Activated CD8-positive, alpha-beta memory T cell treated with anti-CD3 and anti-CD28 coated beads, Interleukin-2, amount 50 U/mL, for 1 hour (primary cell): Measurements from ENCODE around the gene NCS1.

Source experiments
- DNase-seq: peaks from one replicate; pipeline ENCODE4 v3.0.0-alpha.2; 2020; ENCODE audit errors: extremely low read depth

Gene NCS1

DNA sequence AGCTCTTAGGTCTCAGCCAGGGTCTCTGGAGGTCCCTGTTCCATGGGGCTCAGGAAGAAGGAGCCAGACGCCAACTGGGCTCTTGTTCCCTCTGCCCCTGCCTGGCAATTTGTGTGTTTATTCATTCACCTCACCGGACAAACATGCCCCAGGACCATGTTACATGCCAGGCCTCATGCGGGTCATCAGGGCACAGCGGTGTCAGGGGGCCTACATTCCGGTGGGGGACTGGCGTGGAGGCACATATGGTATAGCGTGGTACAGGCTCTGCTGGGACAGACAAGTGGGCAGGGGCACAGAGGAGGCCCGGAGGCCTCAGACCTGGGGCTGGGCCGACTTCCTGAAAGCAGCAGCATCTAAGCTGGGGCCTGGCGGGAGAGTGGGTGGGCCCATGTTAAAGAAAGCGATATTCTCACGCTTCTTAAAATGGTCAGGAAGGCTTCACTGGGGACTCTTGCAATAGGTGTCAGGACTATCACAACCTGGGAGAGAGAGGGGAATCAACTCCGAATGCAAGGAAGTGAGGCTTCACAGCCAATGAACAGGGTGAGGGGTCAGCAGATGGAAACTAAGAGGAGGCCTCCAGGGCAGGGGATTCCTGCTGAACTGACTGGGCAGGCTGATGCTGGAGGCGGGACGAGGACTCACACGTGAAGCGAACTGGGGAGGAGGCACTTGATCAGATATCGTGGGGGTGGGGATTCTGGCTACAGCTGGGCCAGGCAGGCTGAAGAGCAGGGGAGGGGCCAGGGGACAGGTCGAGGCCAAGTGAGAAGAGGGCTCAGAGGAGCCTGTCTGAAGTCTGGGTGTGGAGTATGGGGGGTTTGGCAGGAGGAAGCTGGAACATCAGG lies 41.9 kb downstream of the NCS1 start:
- DNase-seq = no peak

DNA sequence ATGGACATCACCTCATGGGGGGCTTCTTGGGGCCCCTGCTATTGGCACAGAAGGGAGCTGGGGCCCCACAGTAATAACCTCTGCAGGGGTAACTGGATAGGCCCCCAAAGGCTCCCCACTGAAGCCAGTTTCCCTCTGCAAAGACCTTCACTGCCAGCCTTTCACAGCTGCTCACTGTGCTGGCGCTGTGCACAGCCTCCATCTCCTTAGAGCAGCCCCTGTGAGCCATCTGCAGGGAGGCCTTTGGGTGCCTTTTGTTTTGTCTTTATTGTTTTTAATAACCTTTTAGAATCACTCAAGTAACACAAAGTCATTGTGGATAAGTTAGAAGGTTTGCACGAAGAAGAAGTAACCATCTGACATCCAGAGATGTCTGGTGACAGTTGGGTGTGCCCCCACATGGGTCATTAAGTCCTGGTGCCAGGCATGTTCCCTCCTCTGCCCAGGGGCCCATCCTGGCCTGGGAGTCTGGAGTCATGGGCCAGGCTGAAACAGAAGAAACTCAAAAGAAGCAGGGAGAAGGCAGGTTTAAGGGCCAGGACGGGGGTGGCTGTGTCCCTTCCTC lies 42.7 kb downstream of the NCS1 start:
- DNase-seq = no peak

- DNase-seq = no peak
Measured at GRCh38 chr9:130215341-130216119, 43.3 kb downstream of the NCS1 start.

- DNase-seq = no peak
Measured at GRCh38 chr9:130217838-130218237, 45.6 kb downstream of the NCS1 start.

DNA sequence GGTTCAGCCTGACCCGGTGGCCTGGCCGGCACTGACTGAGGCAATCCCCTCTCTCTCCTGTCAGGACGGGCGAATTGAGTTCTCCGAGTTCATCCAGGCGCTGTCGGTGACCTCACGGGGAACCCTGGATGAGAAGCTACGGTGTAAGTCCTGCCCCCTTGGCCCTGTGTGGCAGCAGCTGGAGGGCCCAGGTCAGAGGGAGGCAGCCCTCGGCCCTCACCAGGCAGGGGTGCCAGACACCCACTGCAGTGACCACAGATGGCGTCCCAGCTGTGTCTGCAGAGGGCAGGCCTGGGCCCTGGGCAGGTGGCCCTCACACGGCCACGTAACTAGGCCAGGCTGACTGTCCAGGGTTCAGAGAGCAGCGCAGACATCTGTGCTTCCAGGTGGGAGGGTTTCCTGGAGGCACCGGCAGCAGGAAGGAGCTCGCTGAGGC lies 47.5 kb downstream of the NCS1 start:
- no peak for DNase-seq

DNA sequence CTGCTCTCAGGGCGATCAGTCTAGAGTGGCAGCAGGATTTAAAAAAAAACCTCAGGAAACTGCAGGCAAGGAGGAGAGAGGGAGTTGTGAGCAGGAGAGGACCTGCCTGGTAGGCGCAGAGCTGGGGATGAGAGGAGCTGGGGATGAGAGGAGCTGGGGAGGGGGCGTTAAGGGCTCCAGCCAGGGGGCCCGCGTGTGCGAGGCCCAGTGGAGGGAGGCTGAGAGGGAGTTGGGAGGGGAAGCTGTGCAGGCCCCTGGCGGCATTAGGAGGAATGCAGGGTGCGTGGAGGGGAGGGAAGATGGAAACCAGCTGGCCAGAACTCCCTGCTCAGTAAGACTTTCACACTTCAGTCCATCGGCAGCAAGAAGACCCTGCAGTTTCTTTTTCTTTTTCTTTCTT lies 48.1 kb downstream of the NCS1 start:
- DNase-seq = no peak

GRCh38 chr9:130222833-130223232 lies 50.6 kb downstream of the NCS1 start:
- DNase-seq = no peak

GRCh38 chr9:130225071-130225470 lies 52.9 kb downstream of the NCS1 start:
- DNase-seq = no peak

GRCh38 chr9:130225586-130225985 lies 53.4 kb downstream of the NCS1 start:
- DNase-seq = no peak

DNA sequence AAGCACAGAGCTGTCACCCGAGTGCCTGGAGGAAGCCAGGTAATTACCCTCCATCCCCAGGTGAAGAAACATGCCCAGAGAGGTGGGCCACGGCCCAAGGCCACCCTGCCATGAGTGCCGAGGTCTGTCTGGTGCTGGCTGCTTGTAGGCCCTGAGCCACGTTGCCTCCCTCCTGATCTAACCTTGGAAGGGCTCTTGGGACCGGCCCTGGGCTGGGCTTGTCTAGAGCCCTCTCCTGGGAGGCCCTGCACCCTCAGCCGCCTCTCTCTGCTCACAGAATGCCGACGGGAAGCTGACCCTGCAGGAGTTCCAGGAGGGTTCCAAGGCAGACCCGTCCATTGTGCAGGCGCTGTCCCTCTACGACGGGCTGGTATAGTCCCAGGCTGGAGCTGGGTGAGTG lies 53.9 kb downstream of the NCS1 start:
- DNase-seq = no peak

DNA sequence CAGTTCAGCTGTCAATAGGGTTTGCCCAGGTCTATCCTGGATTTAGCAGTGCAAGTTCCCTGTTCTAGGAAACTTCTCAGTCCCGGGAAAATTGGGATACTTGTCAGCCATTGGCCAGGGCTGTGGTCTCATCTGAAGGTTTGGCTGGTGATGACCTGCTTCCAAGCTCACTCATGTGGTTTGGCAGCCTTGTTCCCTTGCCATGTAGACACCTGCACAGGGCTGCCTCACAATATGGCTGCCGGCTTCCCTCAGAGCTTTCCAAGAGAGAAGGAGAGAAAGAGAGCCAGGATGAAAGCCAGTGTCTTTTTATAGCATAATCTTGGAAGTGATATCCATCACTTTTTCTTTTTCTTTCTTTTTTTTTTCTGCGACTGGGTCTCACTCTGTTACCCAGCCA lies 55.6 kb downstream of the NCS1 start:
- no peak for DNase-seq

DNA sequence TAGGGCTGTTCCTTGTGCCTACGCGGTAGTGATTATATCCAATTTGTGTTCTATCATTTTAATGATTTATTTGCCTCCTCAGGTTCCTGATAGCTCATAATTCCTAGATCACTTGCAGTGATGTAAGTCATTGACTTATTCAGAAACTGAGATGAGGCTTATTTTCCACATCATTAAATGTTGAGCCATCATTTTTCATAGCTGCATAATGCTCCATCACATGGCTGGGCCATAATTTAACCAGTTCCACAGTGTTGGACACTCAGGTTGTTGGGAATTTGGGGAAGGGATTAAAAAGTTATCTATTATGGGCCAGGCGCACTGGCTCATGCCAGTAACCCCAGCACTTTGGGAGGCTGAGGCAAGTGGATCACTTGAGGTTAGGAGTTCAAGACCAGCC lies 57.6 kb downstream of the NCS1 start:
- DNase-seq = no peak

DNA sequence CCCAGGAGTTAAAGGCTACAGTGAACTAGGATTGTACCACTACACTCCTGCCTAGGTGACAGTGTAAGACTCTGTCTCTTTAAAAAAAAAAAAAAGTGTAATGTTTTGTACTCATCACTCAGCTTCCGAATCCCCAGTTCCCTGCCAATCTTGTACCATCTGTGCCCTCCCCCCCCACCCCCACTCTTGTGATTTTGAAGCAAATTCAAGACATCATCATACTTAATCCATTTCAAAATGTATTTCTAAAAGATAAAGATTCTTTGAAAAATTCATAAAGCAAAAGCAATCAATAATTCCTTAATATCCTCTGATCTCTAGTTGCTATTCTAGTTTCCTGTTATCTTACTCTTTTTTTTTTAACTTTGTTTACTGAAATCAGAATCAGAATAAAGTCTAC lies 58.4 kb downstream of the NCS1 start:
- DNase-seq = no peak

GRCh38 chr9:130232899-130233586 lies 60.8 kb downstream of the NCS1 start:
- no peak for DNase-seq

- DNase-seq = no peak
Measured at GRCh38 chr9:130233587-130233945, 61.4 kb downstream of the NCS1 start.

DNA sequence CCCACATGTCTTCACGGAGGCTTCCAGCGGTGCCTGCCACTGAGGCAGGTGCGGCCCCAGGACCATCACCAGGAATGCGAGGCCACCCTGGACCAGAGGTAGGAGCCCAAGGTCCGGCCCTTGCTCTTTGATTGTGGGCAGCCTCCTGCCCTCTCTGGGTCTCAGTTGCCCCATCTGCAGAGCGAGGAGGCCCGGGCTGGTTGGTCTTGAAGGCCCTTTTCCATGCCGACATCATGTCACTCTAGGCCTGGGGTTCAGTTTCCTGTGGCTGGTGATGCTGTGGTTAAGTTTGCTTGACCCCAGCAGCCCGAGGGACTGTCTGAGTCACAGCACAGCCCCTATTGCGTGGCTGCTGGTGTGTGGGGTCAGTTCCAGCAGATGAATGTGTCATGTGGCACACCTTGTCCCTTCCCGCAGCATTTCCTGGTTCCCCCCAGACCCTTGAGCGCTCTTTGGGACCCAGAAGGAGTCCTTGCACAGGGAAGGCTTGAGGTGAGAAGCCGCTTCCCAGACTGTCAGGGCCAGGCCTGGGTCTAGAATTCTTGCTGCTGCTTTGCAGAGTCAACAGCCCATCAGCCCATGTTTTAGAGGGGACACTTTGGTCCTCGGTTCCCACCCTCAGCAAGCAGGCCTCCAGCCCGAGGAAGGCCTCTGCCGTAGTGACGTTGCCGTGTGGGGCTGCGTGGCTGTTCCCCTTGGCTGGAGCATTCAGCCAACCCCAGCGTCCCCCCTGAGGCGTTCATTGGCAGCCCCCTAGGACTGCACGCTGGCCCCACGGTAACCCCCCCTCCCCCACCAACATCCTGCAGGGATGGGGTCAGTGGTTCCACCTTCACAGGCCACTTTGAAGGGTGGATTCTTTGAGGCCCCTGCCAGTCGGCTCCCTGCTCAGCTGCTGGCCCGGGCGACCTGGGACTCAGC lies 62.4 kb downstream of the NCS1 start:
- DNase-seq = no peak

- peak; percentile 11 for DNase-seq
Measured at GRCh38 chr9:130235558-130236435, 63.6 kb downstream of the NCS1 start.

DNA sequence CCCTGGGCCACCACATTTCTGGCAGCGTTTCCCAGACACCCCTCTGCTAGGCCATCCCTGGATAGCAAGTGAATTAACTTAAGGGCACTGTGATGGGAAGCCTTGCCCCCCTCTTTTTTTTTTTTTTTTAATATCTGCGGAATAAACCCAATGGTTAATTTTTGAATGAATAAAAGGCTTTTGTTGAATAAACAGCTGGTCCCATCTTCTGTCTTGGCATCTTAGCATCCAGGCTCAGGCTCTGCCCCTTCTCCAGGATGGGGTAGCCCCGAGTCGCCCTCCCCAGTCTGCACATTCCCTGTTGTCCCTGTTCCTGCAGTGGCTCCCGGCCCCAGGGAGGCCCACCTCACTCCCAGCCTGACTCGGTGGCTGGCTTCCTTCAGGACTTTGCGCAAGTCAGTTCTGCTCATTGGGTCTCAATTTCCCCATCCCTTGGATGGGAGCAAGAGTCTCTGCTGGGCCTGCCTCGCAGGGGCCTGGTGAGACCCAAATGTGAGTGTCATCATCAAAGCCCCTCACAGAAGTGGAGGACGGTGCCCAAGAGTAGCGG lies 64.3 kb downstream of the NCS1 start:
- DNase-seq = no peak

DNA sequence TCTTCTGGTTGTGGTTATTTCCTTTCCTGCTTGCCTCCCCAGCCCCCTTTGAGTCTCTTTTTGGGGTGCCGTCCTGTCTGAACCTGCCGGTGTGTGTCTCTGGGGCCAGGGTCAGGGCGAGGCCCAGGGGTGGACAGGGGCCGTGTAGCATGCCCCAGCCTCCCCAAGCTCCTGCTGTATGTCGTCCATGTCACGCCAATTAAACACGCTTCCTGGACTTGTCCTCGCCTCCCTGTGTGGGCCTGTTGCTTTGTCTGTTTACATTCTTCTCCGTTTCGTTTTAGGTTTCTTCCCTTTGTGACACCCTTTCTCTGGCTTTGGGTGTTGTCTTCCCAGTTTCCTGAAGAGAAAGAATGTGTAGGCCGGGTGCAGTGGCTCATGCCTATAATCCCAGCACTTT lies 64.9 kb downstream of the NCS1 start:
- DNase-seq = no peak
